Dermis blood vessel endothelial cell (primary cell): ENCODE measurements around the gene DBF4B. TPM values are rescaled to one million over a fixed set of nuclear protein-coding genes. Genes with fewer than 3 reads are reported as not detected.

ENCODE experiments used
- total RNA-seq: library from RNA; depleted of rRNA; stranded (reverse); fragments of >200 nt; gene quantifications from 2 replicates; pipeline ENCODE4 v1.2.3, GENCODE V29; 2014

DBF4B gene
- total RNA-seq, 1 donor from 2014 or later: 2.6 TPM

Other genes starting within 250 kb of the DBF4B start
- gene GPATCH8, start 205.3 kb upstream of the DBF4B start, total RNA-seq: 17.0 and 20.7 TPM in 2 replicates
- gene FZD2, start 151.2 kb upstream of the DBF4B start, total RNA-seq: 0.68 and 1.0 TPM in 2 replicates
- gene MEIOC, start 52.2 kb upstream of the DBF4B start, total RNA-seq: under 0.01 TPM in 2 replicates
- gene CCDC43, start 18.9 kb upstream of the DBF4B start, total RNA-seq: 40.2 and 45.5 TPM in 2 replicates
- gene ADAM11, start 50.3 kb downstream of the DBF4B start, total RNA-seq: under 0.01 and 0.09 TPM in 2 replicates
- gene GJC1, start 121.6 kb downstream of the DBF4B start, total RNA-seq: 7.5 and 13.9 TPM in 2 replicates
- not detected in 2 replicates for gene HIGD1B, start 139.2 kb downstream of the DBF4B start, total RNA-seq
- gene EFTUD2, start 190.8 kb downstream of the DBF4B start, total RNA-seq: 154 and 298 TPM in 2 replicates
- 0.51 TPM in 1 of 2 replicates, not detected in the other for gene GFAP, start 206.8 kb downstream of the DBF4B start, total RNA-seq
- 1.4 and 7.3 TPM in 2 replicates for gene KIF18B, start 239.1 kb downstream of the DBF4B start, total RNA-seq